WTC11 (cell line): Measurements from ENCODE around the gene HINT2.

Experiments used
- ATF1 ChIP-seq: sonication (generic); formaldehyde crosslinking; IDR thresholded peaks from 2 replicates; pipeline ENCODE4 v1.8.1; 2023; ENCODE audit warnings: mild to moderate bottlenecking, moderate library complexity, missing genetic modification reagents
- CTCF ChIP-seq: fragments of 200-600 bp; IDR thresholded peaks from 2 replicates; pipeline ENCODE4 v1.8.0; 2022; ENCODE audit warnings: antibody characterized with exemption
- KAT7 ChIP-seq: sonication (generic); formaldehyde crosslinking; IDR thresholded peaks from 2 replicates; pipeline ENCODE4 v1.8.1; 2023; ENCODE audit warnings: missing genetic modification reagents, mild to moderate bottlenecking, borderline replicate concordance
- MYBL2 ChIP-seq: sonication (generic); formaldehyde crosslinking; IDR thresholded peaks from 2 replicates; pipeline ENCODE4 v1.8.1; 2023; ENCODE audit warnings: mild to moderate bottlenecking, moderate library complexity, missing genetic modification reagents
- PRRX2 ChIP-seq: fragments of 250-450 bp; sonication (Bioruptor Pico); IDR thresholded peaks from 2 replicates; pipeline ENCODE4 v1.8.0; 2021; ENCODE audit warnings: mild to moderate bottlenecking
- SMAD3 ChIP-seq: sonication (generic); formaldehyde crosslinking; IDR thresholded peaks from 2 replicates; pipeline ENCODE4 v1.8.0; 2022; ENCODE audit warnings: missing genetic modification reagents, mild to moderate bottlenecking, borderline replicate concordance
- TEAD4 ChIP-seq: sonication (generic); formaldehyde crosslinking; IDR thresholded peaks from 2 replicates; pipeline ENCODE4 v1.8.0; 2022; ENCODE audit warnings: mild to moderate bottlenecking, missing genetic modification reagents
- USF1 ChIP-seq: sonication (generic); formaldehyde crosslinking; IDR thresholded peaks from 2 replicates; pipeline ENCODE4 v1.8.0; 2022; ENCODE audit warnings: mild to moderate bottlenecking, missing genetic modification reagents
- ZBTB43 ChIP-seq: sonication (generic); formaldehyde crosslinking; IDR thresholded peaks from 2 replicates; pipeline ENCODE4 v1.8.1; 2023; ENCODE audit warnings: mild to moderate bottlenecking, missing genetic modification reagents
- TF ChIP-seq, protein P1 (sequence below): sonication (generic); formaldehyde crosslinking; IDR thresholded peaks from 2 replicates; pipeline ENCODE4 v1.8.1; 2023; ENCODE audit warnings: mild to moderate bottlenecking, missing genetic modification reagents, moderate library complexity

DNA sequence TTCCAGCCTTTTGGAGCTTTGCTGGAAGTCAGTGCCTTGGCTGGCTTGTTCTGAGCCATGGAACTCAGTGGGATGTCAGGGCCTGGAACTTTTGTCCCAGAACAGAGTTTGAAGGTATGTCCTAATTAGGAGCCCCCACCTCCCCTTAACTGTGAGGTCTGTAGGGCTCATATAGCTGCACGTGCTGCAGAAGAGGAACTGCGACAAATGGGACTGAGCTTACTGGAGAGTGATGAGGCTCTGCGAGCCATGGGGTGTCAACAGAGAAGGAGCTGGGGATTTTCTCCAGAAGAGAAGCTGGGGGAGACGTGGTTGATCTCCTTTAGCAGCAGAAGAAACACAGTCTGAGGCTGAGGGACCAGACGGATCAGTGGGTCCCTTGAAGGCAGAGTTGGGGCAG, 25.1 kb upstream of the HINT2 start:
- no peak for TF ChIP-seq CTCF
- TF ChIP-seq ATF1, result no peak
- no peak for TF ChIP-seq ZBTB43
- no peak for TF ChIP-seq USF1 (CRISPR knock-in tag)
- TF ChIP-seq, protein P1, sequence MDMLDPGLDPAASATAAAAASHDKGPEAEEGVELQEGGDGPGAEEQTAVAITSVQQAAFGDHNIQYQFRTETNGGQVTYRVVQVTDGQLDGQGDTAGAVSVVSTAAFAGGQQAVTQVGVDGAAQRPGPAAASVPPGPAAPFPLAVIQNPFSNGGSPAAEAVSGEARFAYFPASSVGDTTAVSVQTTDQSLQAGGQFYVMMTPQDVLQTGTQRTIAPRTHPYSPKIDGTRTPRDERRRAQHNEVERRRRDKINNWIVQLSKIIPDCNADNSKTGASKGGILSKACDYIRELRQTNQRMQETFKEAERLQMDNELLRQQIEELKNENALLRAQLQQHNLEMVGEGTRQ (CRISPR knock-in tag), result no peak
- no peak for TF ChIP-seq MYBL2 (CRISPR knock-in tag)
- no peak for TF ChIP-seq PRRX2 (CRISPR knock-in tag)
- no peak for TF ChIP-seq KAT7 (CRISPR knock-in tag)
- TF ChIP-seq TEAD4 (CRISPR knock-in tag), result no peak
- no peak for TF ChIP-seq SMAD3 (CRISPR knock-in tag)
